Panc1 (cell line): ENCODE measurements around the gene TSPAN3. TPM values are rescaled to one million over a fixed set of nuclear protein-coding genes. Genes with fewer than 3 reads are reported as not detected.

Experiments used
- ATAC-seq: fragments of 200-7000 bp; cut with Tn5 transposase; 2 replicates; pipeline ENCODE4 v1.9.1; 2020; ENCODE audit warnings: mild to moderate bottlenecking, moderate library complexity
- BruUV-seq: library from RNA; stranded (reverse); fragments of 400-500 nt; replicated peaks from 2 replicates; lab custom pipeline; 2021; lab: Mats Ljungman, UMichigan
- CTCF ChIA-PET: fragments of 300-600 bp; sonication (Branson Sonifier 250); formaldehyde crosslinking; loops from one replicate; lab custom pipeline; 2022; ENCODE audit warnings: antibody characterized with exemption; lab: Charles Lee
- POLR2A ChIA-PET: fragments of 300-600 bp; sonication (Branson Sonifier 250); formaldehyde crosslinking; loops from one replicate; lab custom pipeline; 2022; ENCODE audit warnings: antibody characterized with exemption; lab: Charles Lee
- DNase-seq: peaks from one replicate; pipeline ENCODE4 v3.0.0-alpha.2; 2010; ENCODE audit warnings: low read depth, low spot score
- H3K27ac ChIP-seq: 2 replicates; pipeline ENCODE4 v1.5.1; 2011; ENCODE audit warnings: mild to moderate bottlenecking, low read length, inconsistent platforms
- H3K27me3 ChIP-seq: fragments of 200-500 bp; sonication (Bioruptor generic); 2 replicates; pipeline ENCODE4 v1.6.0; 2014; ENCODE audit warnings: low read length, inconsistent platforms; ENCODE audit not compliant: control insufficient read depth, insufficient read depth
- H3K36me3 ChIP-seq: fragments of 200-500 bp; sonication (Bioruptor generic); 2 replicates; pipeline ENCODE4 v1.5.1; 2014; ENCODE audit warnings: inconsistent platforms, mild to moderate bottlenecking, low read length, moderate library complexity; ENCODE audit not compliant: control insufficient read depth, insufficient read depth
- H3K4me1 ChIP-seq: 2 replicates; pipeline ENCODE4 v1.5.1; 2011; ENCODE audit warnings: inconsistent platforms, mild to moderate bottlenecking, low read length, moderate library complexity; ENCODE audit not compliant: control insufficient read depth, insufficient read depth
- H3K4me3 ChIP-seq, 2 experiments: 2 replicates each; pipeline ENCODE4 v1.5.1; 2011 to 2012; ENCODE audit warnings: low read depth in 2 of 2, low read length in 2 of 2, mild to moderate bottlenecking in 2 of 2, inconsistent platforms in 1 of 2, moderate library complexity in 1 of 2
- H3K9me3 ChIP-seq: fragments of 200-500 bp; sonication (Bioruptor generic); 2 replicates; pipeline ENCODE4 v1.5.1; 2014; ENCODE audit warnings: low read depth, mild to moderate bottlenecking, inconsistent platforms, low read length, moderate library complexity; ENCODE audit not compliant: control insufficient read depth, insufficient read depth
- POLR2AphosphoS5 ChIP-seq: IDR thresholded peaks from 2 replicates; pipeline ENCODE4 v1.6.1; 2012; ENCODE audit warnings: mild to moderate bottlenecking, low read depth, low read length, moderate library complexity
- SIN3A ChIP-seq: IDR thresholded peaks from 2 replicates; pipeline ENCODE4 v1.6.1; 2012; ENCODE audit warnings: low read depth, mild to moderate bottlenecking, low read length, moderate library complexity, borderline replicate concordance; ENCODE audit not compliant: insufficient read depth
- TCF7L2 ChIP-seq: IDR thresholded peaks from 2 replicates; pipeline ENCODE4 v1.6.1; 2011; ENCODE audit warnings: mild to moderate bottlenecking, low read depth, low read length, inconsistent platforms
- in situ Hi-C: cut with HindIII; loops from 2 replicates; pipeline ENCODE4 v1.10.0; 2016; ENCODE audit warnings: low sequenced_read_pairs, low pct_unique_long_range_greater_than_20kb
- intact Hi-C: fragments of 100-400 bp; cut with micrococcal nuclease; formaldehyde crosslinking; loops from one replicate; pipeline ENCODE4 v1.10.0; 2022; ENCODE audit not compliant: unreplicated experiment
- total RNA-seq: library from RNA; stranded (reverse); gene quantifications from one replicate; pipeline ENCODE4 v1.2.1, GENCODE V29; 2021; ENCODE audit not compliant: unreplicated experiment
- TF ChIP-seq, protein P1 (sequence below): fragments of 450-650 bp; IDR thresholded peaks from 2 replicates; pipeline ENCODE4 v1.5.1; 2017; ENCODE audit warnings: mild to moderate bottlenecking
- TF ChIP-seq, protein P2 (sequence below), 2 experiments: IDR thresholded peaks; 2 replicates each; pipeline ENCODE4 v1.6.1; 2011 to 2012; ENCODE audit warnings: low read depth in 2 of 2, control low read depth in 1 of 2, low read length in 1 of 2, mild to moderate bottlenecking in 1 of 2, moderate library complexity in 1 of 2; ENCODE audit not compliant: insufficient read depth in 1 of 2

Gene TSPAN3
- total RNA-seq, 1 experiment from 2014 or later = 130 TPM

DNA sequence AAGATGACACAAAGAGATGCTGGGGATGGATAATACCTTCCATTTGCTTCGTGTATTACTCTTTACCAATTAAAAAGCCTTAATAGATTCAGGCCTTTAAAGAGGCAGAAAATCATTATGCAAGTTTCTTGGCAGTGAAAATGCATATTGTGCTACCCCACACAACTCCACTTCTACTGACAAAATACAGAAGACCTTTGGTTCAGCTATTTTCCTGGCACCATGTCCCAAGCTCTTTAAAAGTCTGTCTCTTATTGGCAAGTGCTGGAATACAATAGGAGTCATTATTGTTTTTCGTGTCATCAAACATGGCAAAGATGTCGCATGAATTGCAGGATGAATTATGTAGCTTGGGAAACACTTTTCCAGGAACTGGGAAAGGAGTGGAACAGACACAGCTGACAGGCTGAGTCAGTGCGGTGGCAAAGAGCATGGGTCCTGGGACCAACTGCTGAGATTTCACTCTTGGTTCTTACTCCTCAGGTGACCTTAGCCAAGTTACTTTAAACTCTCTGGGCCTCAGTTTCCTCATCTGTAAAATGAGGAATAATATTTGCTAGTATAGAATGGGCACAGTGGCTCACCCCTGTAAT lies 5.5 kb upstream of the TSPAN3 start:
- Histone ChIP-seq H3K4me3 (no peak overlapping the region), H3K4me1 (no peaks in the 10 kb centered on the region), H3K27me3 (0 out of 2 replicates have a peak, but pooled peaks cover 4% of the 10 kb centered on the region), H3K9me3 (no peaks in the 10 kb centered on the region), H3K27ac (no peak overlapping the region), H3K36me3 (no peaks in the 10 kb centered on the region)
- ATAC-seq (no peak), DNase-seq (no peak)
- no TSS peak for BruUV-seq
- intact Hi-C loops (no loop called here), in situ Hi-C loops (no loop called here)
- ChIA-PET CTCF (no interaction called here), POLR2A (no interaction called here)
- TF ChIP-seq, protein P1, sequence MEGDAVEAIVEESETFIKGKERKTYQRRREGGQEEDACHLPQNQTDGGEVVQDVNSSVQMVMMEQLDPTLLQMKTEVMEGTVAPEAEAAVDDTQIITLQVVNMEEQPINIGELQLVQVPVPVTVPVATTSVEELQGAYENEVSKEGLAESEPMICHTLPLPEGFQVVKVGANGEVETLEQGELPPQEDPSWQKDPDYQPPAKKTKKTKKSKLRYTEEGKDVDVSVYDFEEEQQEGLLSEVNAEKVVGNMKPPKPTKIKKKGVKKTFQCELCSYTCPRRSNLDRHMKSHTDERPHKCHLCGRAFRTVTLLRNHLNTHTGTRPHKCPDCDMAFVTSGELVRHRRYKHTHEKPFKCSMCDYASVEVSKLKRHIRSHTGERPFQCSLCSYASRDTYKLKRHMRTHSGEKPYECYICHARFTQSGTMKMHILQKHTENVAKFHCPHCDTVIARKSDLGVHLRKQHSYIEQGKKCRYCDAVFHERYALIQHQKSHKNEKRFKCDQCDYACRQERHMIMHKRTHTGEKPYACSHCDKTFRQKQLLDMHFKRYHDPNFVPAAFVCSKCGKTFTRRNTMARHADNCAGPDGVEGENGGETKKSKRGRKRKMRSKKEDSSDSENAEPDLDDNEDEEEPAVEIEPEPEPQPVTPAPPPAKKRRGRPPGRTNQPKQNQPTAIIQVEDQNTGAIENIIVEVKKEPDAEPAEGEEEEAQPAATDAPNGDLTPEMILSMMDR = no peak
- no peak for TF ChIP-seq SIN3A
- TF ChIP-seq POLR2AphosphoS5 = no peak
- TF ChIP-seq, protein P2, sequence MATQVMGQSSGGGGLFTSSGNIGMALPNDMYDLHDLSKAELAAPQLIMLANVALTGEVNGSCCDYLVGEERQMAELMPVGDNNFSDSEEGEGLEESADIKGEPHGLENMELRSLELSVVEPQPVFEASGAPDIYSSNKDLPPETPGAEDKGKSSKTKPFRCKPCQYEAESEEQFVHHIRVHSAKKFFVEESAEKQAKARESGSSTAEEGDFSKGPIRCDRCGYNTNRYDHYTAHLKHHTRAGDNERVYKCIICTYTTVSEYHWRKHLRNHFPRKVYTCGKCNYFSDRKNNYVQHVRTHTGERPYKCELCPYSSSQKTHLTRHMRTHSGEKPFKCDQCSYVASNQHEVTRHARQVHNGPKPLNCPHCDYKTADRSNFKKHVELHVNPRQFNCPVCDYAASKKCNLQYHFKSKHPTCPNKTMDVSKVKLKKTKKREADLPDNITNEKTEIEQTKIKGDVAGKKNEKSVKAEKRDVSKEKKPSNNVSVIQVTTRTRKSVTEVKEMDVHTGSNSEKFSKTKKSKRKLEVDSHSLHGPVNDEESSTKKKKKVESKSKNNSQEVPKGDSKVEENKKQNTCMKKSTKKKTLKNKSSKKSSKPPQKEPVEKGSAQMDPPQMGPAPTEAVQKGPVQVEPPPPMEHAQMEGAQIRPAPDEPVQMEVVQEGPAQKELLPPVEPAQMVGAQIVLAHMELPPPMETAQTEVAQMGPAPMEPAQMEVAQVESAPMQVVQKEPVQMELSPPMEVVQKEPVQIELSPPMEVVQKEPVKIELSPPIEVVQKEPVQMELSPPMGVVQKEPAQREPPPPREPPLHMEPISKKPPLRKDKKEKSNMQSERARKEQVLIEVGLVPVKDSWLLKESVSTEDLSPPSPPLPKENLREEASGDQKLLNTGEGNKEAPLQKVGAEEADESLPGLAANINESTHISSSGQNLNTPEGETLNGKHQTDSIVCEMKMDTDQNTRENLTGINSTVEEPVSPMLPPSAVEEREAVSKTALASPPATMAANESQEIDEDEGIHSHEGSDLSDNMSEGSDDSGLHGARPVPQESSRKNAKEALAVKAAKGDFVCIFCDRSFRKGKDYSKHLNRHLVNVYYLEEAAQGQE (IDR thresholded peaks at IDR 0.05; ENCODE audit: insufficient read depth in 1 of 2, low read depth in 2 of 2, low read length in 1 of 2) = no peak
- no peak for TF ChIP-seq TCF7L2

DNA sequence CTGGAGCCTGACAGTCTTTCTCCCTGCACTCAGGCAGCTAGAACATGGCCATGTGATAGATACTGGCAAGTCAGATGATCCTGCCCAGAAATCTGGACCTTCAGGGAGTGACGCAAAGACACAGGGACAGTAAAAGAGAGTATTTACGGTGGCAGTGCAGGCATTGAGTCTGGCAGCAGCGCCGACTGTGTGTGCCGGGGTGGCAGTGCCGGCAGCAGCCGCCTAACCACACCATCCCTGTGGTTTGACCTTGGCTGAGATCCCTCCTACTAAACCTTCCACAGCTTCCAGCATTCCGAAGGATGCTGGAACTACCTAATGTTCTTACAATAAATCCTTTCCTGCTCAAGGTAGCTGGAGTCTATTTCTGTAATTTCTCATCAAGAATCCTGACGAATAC lies 4.6 kb upstream of the TSPAN3 start:
- TF ChIP-seq SIN3A (no peak), POLR2AphosphoS5 (no peak), TCF7L2 (no peak)
- TF ChIP-seq, protein P1 = no peak
- TF ChIP-seq, protein P2 (IDR thresholded peaks at IDR 0.05; ENCODE audit: insufficient read depth in 1 of 2, low read depth in 2 of 2, low read length in 1 of 2) = no peak
- CTCF ChIA-PET = interaction anchor here (0.7 kb wide), 1 partner anchor 28 kb away, joined by 8 read pairs; no protein-coding TSS in a partner anchor
- no peak overlapping the region for H3K4me3 ChIP-seq
- H3K27ac ChIP-seq = no peak overlapping the region
- ATAC-seq (no peak), DNase-seq (no peak)
- BruUV-seq = no TSS peak
- H3K4me1 ChIP-seq = no peaks in the 10 kb centered on the region
- POLR2A ChIA-PET = no interaction called here
- peaks cover 2% of the 10 kb centered on the region; the same call in 1 of the 2 replicates for H3K36me3 ChIP-seq
- no peaks in the 10 kb centered on the region for H3K9me3 ChIP-seq
- 0 out of 2 replicates have a peak, but pooled peaks cover 4% of the 10 kb centered on the region for H3K27me3 ChIP-seq
- intact Hi-C loops (no loop called here), in situ Hi-C loops (no loop called here)
